A673 (cell line): Measurements from ENCODE around the gene SLC24A5.

Experiments
- EZH2 ChIP-seq: fragments of 200-600 bp; sonication (generic); IDR thresholded peaks from 2 replicates; pipeline ENCODE4 v1.6.1; 2017; ENCODE audit warnings: borderline replicate concordance, low read depth, mild to moderate bottlenecking, mixed read lengths, antibody characterized with exemption, low read length; ENCODE audit not compliant: poor library complexity, severe bottlenecking
- TF ChIP-seq, protein P1 (sequence below): fragments of 300-800, 200-600 bp; sonication (generic); conservative IDR thresholded peaks from 2 replicates; pipeline ENCODE4 v1.5.1; 2017; ENCODE audit warnings: low read depth, mild to moderate bottlenecking, antibody characterized with exemption, low read length, moderate library complexity, mixed read lengths

GRCh38 chr15:48149858-48150257 is 29.1 kb downstream of the SLC24A5 start:
- TF ChIP-seq EZH2, result no peak
- TF ChIP-seq, protein P1, sequence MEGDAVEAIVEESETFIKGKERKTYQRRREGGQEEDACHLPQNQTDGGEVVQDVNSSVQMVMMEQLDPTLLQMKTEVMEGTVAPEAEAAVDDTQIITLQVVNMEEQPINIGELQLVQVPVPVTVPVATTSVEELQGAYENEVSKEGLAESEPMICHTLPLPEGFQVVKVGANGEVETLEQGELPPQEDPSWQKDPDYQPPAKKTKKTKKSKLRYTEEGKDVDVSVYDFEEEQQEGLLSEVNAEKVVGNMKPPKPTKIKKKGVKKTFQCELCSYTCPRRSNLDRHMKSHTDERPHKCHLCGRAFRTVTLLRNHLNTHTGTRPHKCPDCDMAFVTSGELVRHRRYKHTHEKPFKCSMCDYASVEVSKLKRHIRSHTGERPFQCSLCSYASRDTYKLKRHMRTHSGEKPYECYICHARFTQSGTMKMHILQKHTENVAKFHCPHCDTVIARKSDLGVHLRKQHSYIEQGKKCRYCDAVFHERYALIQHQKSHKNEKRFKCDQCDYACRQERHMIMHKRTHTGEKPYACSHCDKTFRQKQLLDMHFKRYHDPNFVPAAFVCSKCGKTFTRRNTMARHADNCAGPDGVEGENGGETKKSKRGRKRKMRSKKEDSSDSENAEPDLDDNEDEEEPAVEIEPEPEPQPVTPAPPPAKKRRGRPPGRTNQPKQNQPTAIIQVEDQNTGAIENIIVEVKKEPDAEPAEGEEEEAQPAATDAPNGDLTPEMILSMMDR, result no peak
